ENCODE measurements around the gene FAM177A1.
"Not testable (repeated sequence)": the region's sequence is repeated elsewhere in the genome, so short reads cannot be mapped to it uniquely, and the experiment has no call there.

FAM177A1 gene, protein sequence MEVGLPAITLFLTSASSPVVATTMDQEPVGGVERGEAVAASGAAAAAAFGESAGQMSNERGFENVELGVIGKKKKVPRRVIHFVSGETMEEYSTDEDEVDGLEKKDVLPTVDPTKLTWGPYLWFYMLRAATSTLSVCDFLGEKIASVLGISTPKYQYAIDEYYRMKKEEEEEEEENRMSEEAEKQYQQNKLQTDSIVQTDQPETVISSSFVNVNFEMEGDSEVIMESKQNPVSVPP

DNA sequence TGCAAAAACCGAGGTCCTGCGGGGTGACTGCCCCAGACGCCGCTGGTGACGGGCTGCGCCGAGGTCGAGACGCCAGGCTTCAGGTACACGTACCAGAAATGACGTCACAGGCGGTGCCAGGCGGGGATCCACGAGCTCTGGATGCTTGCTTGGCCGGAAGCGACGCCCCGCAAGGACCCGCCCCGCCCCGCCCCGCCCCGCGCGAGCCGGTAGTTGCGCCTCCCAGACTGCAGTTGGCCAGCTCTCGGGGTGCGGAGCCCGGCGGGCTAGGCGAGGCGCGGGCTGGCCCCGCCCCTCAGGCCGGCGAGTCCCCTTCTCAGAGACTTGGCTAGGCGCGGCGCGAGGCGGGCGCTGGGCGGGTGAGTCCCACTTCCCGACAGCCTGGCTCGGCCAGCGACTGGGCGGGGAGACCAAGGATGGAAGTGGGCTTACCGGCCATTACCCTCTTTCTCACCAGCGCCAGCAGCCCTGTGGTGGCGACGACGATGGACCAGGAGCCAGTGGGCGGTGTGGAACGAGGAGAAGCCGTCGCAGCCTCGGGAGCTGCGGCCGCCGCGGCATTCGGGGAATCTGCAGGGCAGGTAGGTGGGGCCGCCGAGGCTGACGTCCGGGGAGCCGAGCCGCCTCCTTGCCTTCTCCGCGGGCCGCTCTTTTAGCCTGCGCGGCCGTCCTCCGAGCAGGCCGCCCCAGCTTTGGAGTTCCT lies at the start of gene FAM177A1:
FAM177A1 (plus strand) TSS at position 225 of the 703 bp plus-strand sequence; CDS start at position 417, 192 bp downstream.
- DNase-seq (ENCODE audit: low spot score): peak; percentile 99

DNA sequence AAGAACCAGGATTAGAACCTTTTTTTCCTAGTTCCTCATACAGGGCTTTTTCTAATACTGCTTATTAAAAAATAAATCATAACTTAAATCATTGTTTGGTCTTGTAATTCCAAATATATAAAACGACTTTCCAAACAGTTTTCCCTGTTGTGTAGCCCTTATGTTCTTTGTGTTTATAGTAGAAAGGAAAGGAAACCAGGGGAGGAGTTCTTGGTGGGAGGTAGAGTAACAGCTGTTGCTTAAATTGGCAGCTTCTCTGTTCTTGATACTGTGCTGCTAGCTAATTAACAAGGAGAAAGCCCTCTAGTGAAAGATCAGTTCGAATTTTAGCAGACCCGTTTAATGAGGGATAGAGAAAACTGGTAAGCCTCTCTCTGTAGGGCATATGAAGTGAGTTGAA lies 48.3 kb upstream of the FAM177A1 start:
- DNase-seq (ENCODE audit: low spot score): no peak

DNA sequence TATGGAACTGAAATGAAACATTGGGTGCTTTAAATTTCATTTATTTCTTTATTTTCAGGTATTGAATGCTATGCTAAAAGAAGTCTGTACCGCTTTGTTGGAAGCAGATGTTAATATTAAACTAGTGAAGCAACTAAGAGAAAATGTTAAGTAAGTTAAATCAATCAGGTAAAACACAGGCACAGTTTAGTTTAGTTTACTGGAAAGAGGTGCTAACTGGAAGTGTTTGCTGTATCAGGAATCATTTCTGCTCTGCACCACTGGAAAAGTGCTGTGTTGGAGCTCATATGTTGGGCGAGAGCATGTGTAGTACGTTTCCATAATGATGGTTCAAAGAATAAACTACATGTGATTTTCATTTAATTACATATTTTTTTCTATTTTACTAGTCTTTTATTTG lies 46.6 kb upstream of the FAM177A1 start:
- DNase-seq (ENCODE audit: low spot score): no peak

DNA sequence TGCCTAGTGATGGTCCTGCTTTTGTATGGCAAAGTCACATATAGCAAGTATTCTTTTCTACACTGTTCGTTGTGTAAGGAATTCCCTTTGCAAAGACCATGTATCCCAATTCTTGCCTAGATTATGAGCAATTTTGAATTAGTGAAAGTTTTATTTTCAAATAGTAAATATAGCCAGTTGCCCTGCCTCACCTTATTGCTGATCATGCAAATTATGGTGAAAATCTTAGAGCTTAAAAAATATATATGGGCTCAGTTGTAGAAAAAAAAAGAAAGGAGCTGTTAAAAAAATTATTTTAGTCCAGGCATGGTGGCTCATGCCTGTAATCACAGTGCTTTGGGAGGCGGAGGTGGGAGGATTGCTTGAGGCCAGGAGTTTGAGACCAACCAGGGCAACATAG lies 44.5 kb upstream of the FAM177A1 start:
- DNase-seq (ENCODE audit: low spot score): no peak

DNA sequence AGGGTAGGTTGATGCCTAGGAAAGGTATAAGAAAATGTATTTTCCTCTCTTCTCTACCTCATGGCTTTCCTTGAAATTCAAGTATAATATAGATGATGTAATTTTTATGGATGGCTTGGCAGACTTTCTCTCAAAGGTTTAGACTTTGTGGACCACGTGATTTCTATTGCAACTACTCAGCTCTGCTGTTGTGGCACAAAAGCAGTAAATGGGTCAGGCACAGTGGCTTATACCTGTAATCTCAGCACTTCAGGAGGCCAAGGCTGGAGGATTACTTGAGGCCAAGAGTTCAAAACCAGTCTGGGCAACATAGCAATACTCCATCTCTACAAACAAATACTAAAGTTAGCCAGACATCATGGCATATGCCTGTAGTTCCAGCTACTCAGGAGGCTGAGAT lies 41.2 kb upstream of the FAM177A1 start:
- DNase-seq (ENCODE audit: low spot score): no peak

DNA sequence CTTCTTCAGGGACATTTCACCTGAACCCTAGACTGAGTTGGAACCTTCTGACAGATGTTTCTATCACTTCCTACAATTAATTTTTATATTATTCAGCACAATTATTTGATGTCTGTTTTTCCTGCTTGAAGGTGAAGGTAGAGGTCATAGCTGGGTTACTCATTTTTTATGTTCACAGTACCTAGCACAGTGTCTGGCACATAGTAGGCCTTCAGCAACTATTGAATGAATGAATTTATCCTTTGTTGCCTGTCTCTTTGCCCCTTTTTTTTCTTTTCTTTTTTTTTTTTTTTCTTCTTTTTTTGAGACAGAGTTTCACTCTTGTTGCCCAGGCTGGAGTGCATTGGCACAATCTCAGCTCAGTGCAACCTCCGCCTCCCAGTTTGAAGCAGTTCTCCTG lies 29.5 kb upstream of the FAM177A1 start:
- DNase-seq (ENCODE audit: low spot score): no peak

DNA sequence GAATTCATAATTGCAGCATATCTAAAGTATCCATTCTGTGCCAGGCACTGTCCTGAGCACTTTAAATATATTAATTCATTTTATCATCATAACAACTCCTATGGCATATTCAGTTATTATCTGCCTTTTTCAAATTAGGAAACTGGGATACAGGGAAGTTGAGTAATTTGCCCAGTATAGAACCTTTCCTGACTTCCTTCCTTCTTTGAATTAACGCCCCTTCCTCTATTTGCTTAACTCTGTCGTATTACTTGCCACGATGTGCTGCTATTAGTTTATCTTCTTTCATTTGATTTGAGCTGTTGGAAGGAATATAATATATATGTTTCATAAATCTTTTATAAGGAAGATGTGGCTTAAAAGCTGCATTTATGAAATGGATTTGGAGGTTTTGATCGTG lies 25.4 kb upstream of the FAM177A1 start:
- no peak for DNase-seq (ENCODE audit: low spot score)

DNA sequence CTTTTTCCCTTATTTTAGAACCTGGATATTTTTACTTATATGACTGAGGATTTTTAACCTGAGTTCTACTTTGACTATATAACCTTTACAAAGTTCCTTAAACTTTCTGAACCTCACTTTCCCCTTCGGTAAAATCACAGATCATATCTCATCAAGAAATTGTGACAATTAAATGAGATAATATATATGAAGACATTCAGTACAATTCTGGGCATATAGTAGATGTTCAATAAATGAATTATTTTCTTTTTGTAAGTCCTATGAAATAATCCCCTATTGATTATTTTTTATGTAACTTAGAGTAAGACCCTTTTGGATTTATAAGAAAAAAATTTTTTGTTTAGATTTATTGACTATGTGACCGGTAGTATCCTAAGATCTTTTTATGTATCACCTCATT lies 17.6 kb upstream of the FAM177A1 start:
- DNase-seq (ENCODE audit: low spot score): no peak

DNA sequence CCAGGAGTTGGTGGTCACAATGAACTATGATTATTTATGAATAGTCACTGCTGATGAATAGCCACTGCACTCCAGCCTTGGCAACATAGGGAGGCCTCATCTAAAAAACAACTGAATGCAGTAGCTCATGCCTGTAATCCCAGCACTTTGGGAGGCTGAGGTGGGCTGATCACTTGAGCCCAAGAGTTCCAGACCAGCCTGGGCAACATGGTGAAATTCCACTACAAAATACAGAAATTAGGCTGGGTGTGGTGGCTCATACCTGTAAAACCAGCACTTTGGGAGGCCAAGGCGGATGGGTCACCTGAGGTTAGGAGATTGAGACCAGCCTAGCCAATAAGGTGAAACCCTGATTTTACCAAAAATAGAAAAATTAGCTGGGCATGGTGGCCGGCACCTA lies 13.5 kb upstream of the FAM177A1 start:
- DNase-seq (ENCODE audit: low spot score): no peak

DNA sequence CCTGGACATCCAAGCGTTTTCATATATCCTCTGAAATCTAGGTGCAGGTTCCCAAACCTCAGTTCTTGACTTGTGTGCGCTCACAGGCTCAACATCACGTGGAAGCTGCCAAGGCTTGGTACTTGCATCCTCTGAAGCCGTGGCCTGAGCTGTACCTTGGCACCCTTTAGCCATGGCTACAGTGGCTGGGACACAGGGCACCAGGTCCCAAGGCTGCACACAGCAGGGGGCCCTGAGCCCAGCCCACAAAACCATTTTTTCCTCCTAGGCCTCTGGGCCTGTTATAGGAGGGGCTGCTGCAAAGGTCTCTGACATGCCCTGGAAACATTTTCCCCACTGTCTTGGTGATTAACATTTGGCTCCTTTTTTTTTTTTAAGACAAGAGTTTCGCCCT lies 11.6 kb upstream of the FAM177A1 start:
- DNase-seq (ENCODE audit: low spot score): no peak

DNA sequence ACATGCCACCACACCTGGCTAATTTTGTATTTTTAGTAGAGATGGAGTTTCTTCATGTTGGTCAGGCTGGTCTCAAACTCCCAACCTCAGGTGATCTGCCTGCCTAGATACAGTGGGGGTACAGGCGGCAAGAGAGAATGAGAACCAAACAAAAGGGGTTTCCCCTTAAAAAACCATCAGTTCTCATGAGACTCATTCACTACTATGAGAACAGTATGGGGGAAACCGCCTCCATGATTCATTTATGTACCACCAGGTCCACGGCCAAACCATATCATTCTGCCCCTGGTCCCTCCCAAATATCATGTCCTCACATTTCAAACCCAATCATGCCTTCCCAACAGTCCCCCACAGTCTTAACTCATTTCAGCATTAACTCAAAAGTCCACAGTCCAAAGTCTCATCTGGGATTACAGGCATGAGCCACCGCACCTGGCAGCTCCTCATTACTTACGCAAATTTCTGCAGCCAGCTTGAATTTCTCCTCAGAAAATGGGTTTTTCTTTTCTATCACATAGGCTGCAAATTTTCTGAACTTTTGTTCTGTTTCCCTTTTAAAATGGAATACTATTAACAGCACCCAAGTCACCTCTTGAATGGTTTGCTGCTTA lies 11.0 kb upstream of the FAM177A1 start:
- not testable (repeated sequence) for DNase-seq (ENCODE audit: low spot score)

DNA sequence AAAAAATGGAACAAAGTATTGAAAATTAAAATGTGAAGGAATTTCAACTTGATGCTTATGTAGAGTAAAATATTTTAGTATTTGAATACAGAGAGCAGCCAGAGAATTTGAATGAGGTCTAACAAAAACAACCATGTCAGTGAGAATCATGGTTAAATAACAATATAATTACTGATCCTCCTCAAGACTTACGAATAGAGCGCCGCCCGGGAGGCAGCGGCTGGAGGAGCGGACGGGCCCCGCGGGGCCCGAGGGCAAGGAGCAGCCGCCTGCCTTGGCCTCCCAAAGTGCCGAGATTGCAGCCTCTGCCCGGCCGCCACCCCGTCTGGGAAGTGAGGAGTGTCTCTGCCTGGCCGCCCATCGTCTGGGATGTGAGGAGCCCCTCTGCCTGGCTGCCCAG lies 7.8 kb upstream of the FAM177A1 start:
- not testable (repeated sequence) for DNase-seq (ENCODE audit: low spot score)

DNA sequence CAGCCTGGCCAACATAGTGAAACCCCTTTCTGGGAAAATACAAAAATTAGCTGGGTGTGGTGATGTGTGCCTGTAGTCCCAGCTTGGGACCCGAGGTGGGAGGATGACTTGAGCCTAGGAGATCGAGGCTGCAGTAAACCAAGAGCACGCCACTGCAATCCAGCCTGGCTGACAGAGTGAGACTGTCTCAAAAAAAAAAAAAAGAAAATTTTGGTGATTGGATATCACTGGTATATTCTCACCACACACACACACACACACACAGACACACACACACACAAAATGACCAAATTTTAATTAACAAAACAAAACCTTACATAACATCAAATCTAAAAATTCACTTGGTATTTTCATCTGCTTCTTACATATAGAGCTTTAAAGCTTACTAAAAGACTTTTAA lies 3.4 kb upstream of the FAM177A1 start:
- DNase-seq (ENCODE audit: low spot score): no peak

DNA sequence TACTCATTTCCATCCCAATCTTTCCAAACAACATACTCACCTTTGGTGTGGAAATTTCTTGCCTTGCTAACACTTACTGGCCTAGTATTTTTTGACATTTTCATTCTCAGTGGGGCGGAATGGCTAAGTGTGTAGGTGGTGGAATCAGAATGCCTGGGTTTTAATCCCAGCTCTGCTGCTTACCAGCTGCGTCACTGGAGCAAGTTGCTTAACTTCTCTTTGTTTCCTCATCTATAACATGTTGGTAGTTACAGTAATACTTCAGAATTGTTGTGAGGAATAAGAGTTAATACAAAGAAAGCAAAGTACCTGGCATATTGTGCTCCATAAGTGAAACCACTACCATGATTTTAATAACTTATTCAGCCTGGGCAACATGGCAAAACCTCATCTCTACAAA lies 3.0 kb upstream of the FAM177A1 start:
- no peak for DNase-seq (ENCODE audit: low spot score)

DNA sequence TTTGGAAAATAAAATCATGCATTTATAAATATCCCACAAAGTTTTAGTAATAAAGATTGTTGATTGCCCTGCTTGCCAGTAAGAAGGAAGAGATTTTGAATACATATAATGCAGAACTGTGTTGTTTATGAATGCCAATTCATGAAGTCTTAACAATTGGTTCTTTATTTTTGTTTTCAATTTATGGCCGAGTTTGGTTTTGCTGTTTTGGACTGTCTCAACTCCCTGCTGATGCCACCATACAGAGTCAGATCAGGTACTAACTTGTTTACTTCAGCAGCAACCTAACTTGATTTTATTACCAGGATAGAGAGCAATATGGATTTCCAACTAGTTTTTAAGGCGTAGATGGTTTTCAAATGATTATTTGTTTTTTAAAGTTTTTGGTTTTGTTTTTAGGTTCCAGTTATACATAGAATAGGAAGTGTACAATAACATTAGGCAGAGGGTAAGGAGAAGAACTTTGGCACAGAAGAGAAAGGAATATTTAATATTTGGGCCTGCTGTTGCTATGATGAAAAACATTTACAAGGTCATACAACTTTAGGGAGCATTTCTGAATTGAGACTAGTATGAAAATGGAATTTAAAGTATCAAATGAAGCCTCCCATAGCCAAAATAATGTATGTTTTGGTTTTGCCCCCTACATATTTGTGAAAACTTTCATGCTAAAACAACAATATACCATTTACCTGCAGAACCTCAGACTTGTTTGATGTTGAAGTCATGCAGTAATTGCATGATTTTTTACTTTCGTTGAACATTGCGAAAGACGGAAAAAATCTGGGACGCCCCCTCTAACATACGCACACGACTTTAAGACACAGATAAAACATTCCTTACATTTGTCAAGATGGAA lies 904 bp upstream of the FAM177A1 start:
- DNase-seq (ENCODE audit: low spot score): no peak

DNA sequence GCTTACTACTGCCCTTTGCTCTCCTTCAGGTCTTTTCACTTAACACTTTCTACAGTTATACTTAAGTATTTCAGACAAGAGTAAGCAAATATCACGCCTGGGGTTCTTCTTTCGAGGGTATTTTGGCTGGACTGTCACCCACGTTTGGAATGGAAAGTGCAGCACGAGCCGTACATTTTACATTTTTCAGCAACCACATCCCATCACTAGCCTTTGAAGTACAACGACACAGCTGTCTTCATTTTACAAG lies 349 bp upstream of the FAM177A1 start:
- DNase-seq (ENCODE audit: low spot score): no peak

DNA sequence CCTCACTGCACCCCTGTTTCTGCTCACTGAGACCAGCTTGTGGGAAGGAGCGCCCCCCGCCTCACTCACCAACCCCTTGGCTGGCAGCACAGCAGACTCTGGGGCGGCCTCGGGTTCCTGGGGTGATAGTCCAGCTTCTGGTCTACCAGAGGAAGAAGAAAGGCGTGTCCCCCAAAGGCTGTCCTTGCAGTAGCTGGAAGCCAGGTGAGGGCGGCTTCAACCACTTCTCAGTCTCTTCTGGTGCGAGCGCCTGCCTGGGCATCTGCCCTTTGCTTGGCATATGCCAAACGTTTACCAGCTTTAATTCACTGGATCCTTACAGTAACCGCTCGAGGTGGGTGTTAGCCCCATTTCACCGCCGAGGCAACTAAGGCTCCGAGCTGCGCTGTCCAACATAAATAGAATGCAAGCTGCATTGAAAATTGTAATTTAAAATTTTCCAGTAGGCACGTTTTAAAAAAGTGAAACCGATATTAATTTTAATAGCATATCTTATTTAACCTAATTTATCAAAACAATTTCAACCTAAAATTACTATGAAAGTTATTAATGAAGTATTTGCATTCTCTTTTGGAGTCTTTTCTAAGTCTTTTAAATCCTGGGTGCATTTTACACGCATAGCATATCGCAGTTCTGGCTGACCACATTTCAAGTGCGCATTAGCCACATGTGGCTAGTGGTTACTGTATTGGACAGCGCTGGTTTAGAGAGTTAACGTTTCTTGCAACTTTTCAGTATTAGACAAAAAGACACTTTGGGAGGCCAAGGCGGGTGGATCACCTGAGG lies 872 bp downstream of the FAM177A1 start:
- peak; percentile 50 for DNase-seq (ENCODE audit: low spot score)

DNA sequence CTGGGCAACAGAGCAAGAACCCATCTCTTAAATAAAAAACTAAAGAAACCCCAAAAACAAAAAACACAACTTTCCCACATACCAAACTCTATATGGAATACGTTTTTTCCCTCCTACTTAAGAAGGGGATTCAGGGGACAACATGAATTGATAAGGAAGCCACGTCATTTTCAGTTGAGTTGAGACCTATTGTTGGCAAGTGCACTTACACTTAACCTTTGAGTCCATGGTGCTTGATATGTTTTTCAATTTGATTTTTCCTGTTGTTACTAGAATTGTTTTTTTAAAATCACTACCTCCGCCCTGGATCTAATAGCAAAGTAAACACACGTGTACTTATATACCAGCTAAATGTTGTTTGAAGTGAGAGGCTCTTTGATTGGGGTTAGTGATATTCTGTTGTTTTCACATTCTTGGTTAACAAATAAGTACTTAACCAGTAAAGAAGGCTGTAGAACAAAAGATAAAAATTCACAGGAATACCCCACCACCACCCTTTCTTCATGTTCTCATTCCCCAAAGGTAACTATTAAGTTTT lies 2.0 kb downstream of the FAM177A1 start:
- no peak for DNase-seq (ENCODE audit: low spot score)

DNA sequence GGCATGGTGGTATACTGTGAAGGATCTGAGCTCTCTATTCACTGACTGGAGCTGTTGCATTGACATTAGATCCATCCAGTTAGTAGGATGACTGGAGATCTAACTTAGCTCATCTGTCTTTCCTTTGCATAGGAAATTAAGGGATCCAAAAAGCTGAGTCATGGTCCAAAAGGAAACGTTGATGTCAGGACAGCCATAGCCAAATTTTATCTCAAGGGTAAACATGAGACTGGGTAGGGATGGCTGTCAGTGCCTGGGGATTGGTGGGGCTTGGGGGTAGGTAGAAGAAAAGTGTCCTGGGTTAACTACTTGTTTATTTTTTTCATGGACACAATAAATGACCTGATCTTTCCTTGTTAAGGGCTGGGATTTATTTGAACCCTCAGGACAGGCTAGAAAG lies 4.6 kb downstream of the FAM177A1 start:
- DNase-seq (ENCODE audit: low spot score): no peak

DNA sequence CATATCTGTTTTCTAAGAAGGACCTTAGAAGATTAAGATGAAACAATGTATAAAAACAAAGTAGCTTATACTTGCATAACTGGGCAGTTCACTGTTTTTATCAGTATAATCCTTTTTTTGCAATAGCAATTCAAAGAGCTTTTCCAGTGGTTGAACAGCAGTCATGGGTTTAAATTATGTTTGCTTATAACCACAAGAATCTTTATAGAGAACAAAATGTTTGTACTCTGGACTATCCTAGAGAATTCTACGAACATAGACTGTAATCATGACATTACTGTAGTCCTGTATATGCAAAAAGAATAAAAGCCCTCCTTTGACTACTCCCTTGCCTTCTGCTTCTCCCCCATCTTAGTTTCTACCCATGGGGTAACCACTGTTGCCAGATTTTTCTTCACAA lies 5.7 kb downstream of the FAM177A1 start:
- DNase-seq (ENCODE audit: low spot score): no peak

DNA sequence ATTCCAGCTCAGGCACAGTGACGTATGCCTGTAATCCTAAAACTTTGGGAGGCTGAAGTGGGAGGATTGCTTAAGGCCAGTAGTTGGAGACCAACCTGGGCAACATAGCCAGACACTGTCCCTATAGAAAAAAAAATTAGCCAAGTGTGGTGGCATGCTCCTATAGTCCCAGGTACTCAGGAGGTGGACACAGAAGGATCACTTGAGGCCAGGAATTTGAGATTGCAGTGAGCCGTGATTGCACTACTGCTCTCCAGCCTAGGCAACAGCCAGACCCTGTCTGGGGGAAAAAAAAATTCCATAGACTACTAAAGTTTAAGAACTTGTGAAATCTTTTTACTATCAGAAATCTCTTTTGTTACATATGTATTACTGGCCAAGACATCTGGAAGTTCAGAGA lies 6.6 kb downstream of the FAM177A1 start:
- DNase-seq (ENCODE audit: low spot score): no peak
